Fibroblast of lung (primary cell): Measurements from ENCODE around the gene MYORG.

Experiments
- CTCF ChIP-seq, 2 donors: IDR thresholded peaks in 1 of 2; conservative IDR thresholded peaks in 1 of 2; 1 replicate in 1 of 2; 2 replicates in 1 of 2; pipeline ENCODE4 v1.5.1; 2011 to 2012; ENCODE audit warnings: low read length in 2 of 2, control low read depth in 1 of 2, inconsistent platforms in 1 of 2, low read depth in 1 of 2, mild to moderate bottlenecking in 1 of 2
- EZH2 ChIP-seq: IDR thresholded peaks from 2 replicates; pipeline ENCODE4 v1.5.1; 2012; ENCODE audit warnings: low read length, control low read depth, mild to moderate bottlenecking; ENCODE audit errors: missing control alignments

- TF ChIP-seq CTCF (conservative IDR thresholded peaks at IDR 0.05 in 1 of 2, IDR thresholded peaks at IDR 0.05 in 1 of 2; ENCODE audit: low read depth in 1 of 2, low read length in 2 of 2) (no peak), EZH2 (no peak)
These were observed 47.5 kb downstream of the MYORG start, which contains the start of the genes KIF24 and NUDT2 for GRCh38 chr9:34328987-34329832.
